HCT116 (cell line): Measurements from ENCODE around the gene DMD.

ENCODE experiments used
- CTCF ChIP-seq, 3 experiments: fragments of 200-600 bp in 1 of 3; sonication (generic) in 1 of 3; IDR thresholded peaks in 2 of 3; conservative IDR thresholded peaks in 1 of 3; 2 replicates each; pipeline ENCODE4 v1.5.1; 2012 to 2017; ENCODE audit warnings: low read depth in 2 of 3, low read length in 2 of 3, antibody characterized with exemption in 1 of 3, borderline replicate concordance in 1 of 3, control low read depth in 1 of 3, mild to moderate bottlenecking in 1 of 3, mixed read lengths in 1 of 3, mixed run types in 1 of 3, moderate library complexity in 1 of 3; ENCODE audit not compliant: insufficient read depth in 1 of 3
- EZH2phosphoT487 ChIP-seq: fragments of 200-600 bp; IDR thresholded peaks from 2 replicates; pipeline ENCODE4 v1.6.1; 2018; ENCODE audit warnings: antibody characterized with exemption, borderline replicate concordance
- RAD21 ChIP-seq: IDR thresholded peaks from 2 replicates; pipeline ENCODE4 v1.6.1; 2012; ENCODE audit warnings: low read depth, mild to moderate bottlenecking
- YY1 ChIP-seq: IDR thresholded peaks from 2 replicates; pipeline ENCODE4 v1.6.1; 2011; ENCODE audit warnings: low read length, low read depth, moderate library complexity, mild to moderate bottlenecking; ENCODE audit not compliant: insufficient replicate concordance; ENCODE audit errors: extremely low read depth
- ZNF274 ChIP-seq: fragments of 200-500 bp; sonication (Bioruptor generic); IDR thresholded peaks from 2 replicates; pipeline ENCODE4 v1.6.1; 2014; ENCODE audit warnings: mild to moderate bottlenecking, low read depth, low read length, inconsistent platforms

GRCh38 chrX:31185884-31186283 is 2025.5 kb downstream of the DMD start:
- TF ChIP-seq CTCF (IDR thresholded peaks at IDR 0.05 in 2 of 3, conservative IDR thresholded peaks at IDR 0.05 in 1 of 3; ENCODE audit: borderline replicate concordance in 1 of 3, insufficient read depth in 1 of 3, low read depth in 2 of 3, low read length in 2 of 3): no peak
- no peak for TF ChIP-seq ZNF274
- no peak for TF ChIP-seq EZH2phosphoT487
- TF ChIP-seq RAD21: no peak
- TF ChIP-seq YY1: no peak
